Ishikawa (cell line): Measurements from ENCODE around the gene ANKS6.

Source experiments
- CREB1 ChIP-seq: IDR thresholded peaks from 2 replicates; pipeline ENCODE4 v1.6.1; 2012; ENCODE audit warnings: low read depth
- EGR1 ChIP-seq: IDR thresholded peaks from 2 replicates; pipeline ENCODE4 v1.6.1; 2012
- EP300 ChIP-seq: IDR thresholded peaks from 2 replicates; pipeline ENCODE4 v1.6.1; 2012; ENCODE audit warnings: borderline replicate concordance
- FOXM1 ChIP-seq: IDR thresholded peaks from 2 replicates; pipeline ENCODE4 v1.6.1; 2012; ENCODE audit warnings: low read depth, borderline replicate concordance
- NFIC ChIP-seq: IDR thresholded peaks from 2 replicates; pipeline ENCODE4 v1.6.1; 2012
- RAD21 ChIP-seq: IDR thresholded peaks from 2 replicates; pipeline ENCODE4 v1.6.1; 2012; ENCODE audit warnings: low read depth
- REST ChIP-seq: IDR thresholded peaks from 2 replicates; pipeline ENCODE4 v1.6.1; 2012; ENCODE audit warnings: low read depth, mild to moderate bottlenecking
- TAF1 ChIP-seq: IDR thresholded peaks from 2 replicates; pipeline ENCODE4 v1.6.1; 2012; ENCODE audit warnings: low read depth, mild to moderate bottlenecking
- TCF12 ChIP-seq: IDR thresholded peaks from 2 replicates; pipeline ENCODE4 v1.6.1; 2012; ENCODE audit warnings: low read depth
- TEAD4 ChIP-seq: IDR thresholded peaks from 2 replicates; pipeline ENCODE4 v1.6.1; 2012
- YY1 ChIP-seq: IDR thresholded peaks from 2 replicates; pipeline ENCODE4 v1.6.1; 2012; ENCODE audit warnings: low read depth
- ZBTB7A ChIP-seq: IDR thresholded peaks from 2 replicates; pipeline ENCODE4 v1.6.1; 2012; ENCODE audit warnings: low read depth
- TF ChIP-seq, protein P1 (sequence below): IDR thresholded peaks from 2 replicates; pipeline ENCODE4 v1.6.1; 2012
- TF ChIP-seq, protein P2 (sequence below): IDR thresholded peaks from 2 replicates; pipeline ENCODE4 v1.6.1; 2012

ANKS6 gene

DNA sequence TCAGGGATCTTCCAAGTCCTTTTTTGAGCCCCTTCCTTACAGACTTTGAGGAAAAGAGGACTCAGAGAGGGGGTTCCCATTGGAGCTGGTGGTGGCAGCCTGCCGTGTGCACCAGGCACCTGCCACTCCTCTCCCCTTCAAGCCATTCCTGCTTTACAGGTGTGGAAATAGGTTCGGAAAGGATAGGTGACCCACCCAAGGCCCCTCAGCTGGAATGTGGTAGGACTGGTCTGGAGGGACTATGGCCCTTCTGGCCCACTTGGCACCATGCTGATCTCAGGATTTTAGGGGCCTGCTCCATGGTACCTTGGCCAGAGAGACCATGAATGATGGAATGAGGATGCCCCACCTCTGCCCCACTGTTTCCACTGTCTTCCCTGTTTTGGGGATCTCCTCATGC lies 12.5 kb upstream of the ANKS6 start:
- TF ChIP-seq TCF12 (no peak), TEAD4 (peak; percentile 42)

- TF ChIP-seq TCF12 (peak; percentile 57), CREB1 (no peak), TAF1 (no peak; the same call in 1 of the 2 replicates), ZBTB7A (peak; percentile 13), RAD21 (no peak), FOXM1 (no peak), TEAD4 (no peak), YY1 (peak; percentile 20; the same call in 1 of the 2 replicates), REST (no peak), NFIC (peak; percentile 95), EGR1 (no peak)
- TF ChIP-seq, protein P1, sequence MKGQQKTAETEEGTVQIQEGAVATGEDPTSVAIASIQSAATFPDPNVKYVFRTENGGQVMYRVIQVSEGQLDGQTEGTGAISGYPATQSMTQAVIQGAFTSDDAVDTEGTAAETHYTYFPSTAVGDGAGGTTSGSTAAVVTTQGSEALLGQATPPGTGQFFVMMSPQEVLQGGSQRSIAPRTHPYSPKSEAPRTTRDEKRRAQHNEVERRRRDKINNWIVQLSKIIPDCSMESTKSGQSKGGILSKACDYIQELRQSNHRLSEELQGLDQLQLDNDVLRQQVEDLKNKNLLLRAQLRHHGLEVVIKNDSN = no peak
- TF ChIP-seq, protein P2, sequence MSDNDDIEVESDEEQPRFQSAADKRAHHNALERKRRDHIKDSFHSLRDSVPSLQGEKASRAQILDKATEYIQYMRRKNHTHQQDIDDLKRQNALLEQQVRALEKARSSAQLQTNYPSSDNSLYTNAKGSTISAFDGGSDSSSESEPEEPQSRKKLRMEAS = peak; percentile 84
Observed at GRCh38 chr9:98808411-98808815, 12.1 kb upstream of the ANKS6 start.

- TF ChIP-seq TEAD4 = no peak
- TF ChIP-seq RAD21 = no peak
- TF ChIP-seq, protein P2 = no peak; the same call in 1 of the 2 replicates
- no peak for TF ChIP-seq ZBTB7A
- TF ChIP-seq EP300 = no peak
- no peak for TF ChIP-seq NFIC
- no peak for TF ChIP-seq EGR1
- no peak for TF ChIP-seq CREB1
- TF ChIP-seq TCF12 = no peak
Observed at GRCh38 chr9:98807814-98808195, 11.4 kb upstream of the ANKS6 start.

DNA sequence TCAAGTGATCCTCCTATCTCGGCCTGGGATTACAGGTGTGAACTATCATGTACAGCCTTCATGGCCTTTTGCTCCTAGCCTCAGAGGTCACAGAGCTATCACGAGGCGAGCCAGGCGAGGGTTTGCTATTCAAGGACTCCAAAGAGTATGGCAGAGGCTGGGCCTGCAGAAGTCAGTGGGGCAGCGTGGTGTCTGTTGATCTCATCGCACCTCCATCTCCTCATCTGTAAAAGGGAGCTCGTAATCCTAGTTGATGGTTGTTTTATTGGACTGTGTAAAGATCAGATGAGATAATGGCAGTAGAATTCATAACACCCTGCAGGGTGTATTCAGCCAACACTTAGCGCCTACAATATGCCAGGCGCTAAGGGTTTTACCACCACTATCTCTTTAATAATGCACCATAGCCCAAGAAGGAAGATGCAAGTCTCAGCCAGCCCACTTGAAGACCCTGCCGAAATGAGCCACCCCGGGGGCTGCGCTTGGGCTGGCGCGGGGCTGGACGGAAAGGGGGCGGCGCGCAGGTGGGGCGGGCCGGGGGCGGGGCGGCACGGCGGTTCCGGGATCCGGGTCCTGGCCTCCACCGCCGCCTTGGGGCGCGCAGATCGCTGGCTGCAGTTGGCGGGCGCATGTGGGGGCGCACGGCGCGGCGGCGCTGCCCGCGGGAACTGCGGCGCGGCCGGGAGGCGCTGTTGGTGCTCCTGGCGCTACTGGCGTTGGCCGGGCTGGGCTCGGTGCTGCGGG lies 10.9 kb upstream of the ANKS6 start, which contains the start of gene GALNT12:
GALNT12 (plus strand) TSS at position 601 of the 744 bp plus-strand sequence; CDS start at position 630, 29 bp downstream.
- TF ChIP-seq EP300 (no peak), RAD21 (no peak), CREB1 (no peak), NFIC (no peak), YY1 (no peak), TEAD4 (no peak), ZBTB7A (no peak)
- TF ChIP-seq, protein P2 = peak; percentile 35; the same call in 1 of the 2 replicates
- TF ChIP-seq, protein P1 = no peak

DNA sequence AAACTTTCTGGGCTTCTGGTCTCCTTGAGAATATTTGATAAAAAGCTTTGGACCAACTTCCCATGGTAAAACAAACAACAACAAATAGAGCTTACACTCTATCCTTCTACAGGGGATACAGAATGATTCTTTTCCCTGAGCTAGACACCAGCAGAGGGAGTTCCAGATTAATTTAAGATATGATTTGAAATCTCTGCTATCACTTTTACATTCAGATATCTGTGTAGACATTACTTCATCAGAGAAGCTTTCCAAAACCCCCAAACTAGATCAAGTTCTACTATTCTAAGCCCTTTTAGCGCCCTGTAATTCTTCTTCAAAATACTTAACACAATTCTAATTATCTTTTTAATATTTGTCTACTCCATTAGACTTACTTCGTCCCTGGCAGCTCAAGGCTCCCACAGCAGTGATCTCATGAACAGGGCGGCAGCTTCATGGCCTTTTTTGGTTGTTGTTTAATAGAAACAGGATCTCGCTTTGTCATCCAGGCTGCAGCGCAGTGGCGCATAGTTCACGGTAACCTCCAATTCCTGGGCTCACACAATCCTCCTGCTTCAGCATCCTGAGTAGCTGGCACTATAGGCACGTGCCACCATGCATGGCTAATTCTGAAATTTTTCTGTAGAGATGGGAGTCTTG lies 10.2 kb upstream of the ANKS6 start:
- TF ChIP-seq NFIC = no peak
- TF ChIP-seq, protein P2 = no peak
- TF ChIP-seq, protein P1 = no peak
- no peak for TF ChIP-seq EGR1

- TF ChIP-seq YY1 (no peak), CREB1 (no peak), RAD21 (no peak), ZBTB7A (no peak), EP300 (no peak), NFIC (no peak), TCF12 (no peak)
- TF ChIP-seq, protein P2 = no peak
Observed at GRCh38 chr9:98805506-98806272, 9.3 kb upstream of the ANKS6 start.
